SK-N-SH (cell line): ENCODE data around the gene GCLM.
A peak's percentile ranks its signal among the peaks of the same experiment; 100 is the strongest.

ENCODE experiments used
- EZH2phosphoT487 ChIP-seq: fragments of 200-600 bp; sonication (generic); IDR thresholded peaks from 2 replicates; pipeline ENCODE4 v1.6.1; 2017; ENCODE audit warnings: low read depth, mixed run types, mild to moderate bottlenecking, antibody characterized with exemption, moderate library complexity, borderline replicate concordance
- RAD21 ChIP-seq: IDR thresholded peaks from 2 replicates; pipeline ENCODE4 v1.6.1; 2012; ENCODE audit warnings: mild to moderate bottlenecking, low read length
- RFX5 ChIP-seq: IDR thresholded peaks from 2 replicates; pipeline ENCODE4 v1.6.1; 2012; ENCODE audit warnings: mild to moderate bottlenecking, improper control_type of control experiment, low read length
- SMC3 ChIP-seq: IDR thresholded peaks from 2 replicates; pipeline ENCODE4 v1.6.1; 2012; ENCODE audit warnings: low read depth, low read length, improper control_type of control experiment
- TF ChIP-seq, protein P1 (sequence below): fragments of 200-600 bp; sonication (generic); IDR thresholded peaks from 2 replicates; pipeline ENCODE4 v1.6.1; 2017; ENCODE audit warnings: antibody characterized with exemption, mild to moderate bottlenecking, moderate library complexity
- TF ChIP-seq, protein P2 (sequence below): IDR thresholded peaks from 2 replicates; pipeline ENCODE4 v1.4.0; 2012; ENCODE audit warnings: low read depth
- TF ChIP-seq, protein P3 (sequence below): IDR thresholded peaks from 2 replicates; pipeline ENCODE4 v1.6.1; 2012; ENCODE audit warnings: mild to moderate bottlenecking, low read depth, low read length, moderate library complexity

DNA sequence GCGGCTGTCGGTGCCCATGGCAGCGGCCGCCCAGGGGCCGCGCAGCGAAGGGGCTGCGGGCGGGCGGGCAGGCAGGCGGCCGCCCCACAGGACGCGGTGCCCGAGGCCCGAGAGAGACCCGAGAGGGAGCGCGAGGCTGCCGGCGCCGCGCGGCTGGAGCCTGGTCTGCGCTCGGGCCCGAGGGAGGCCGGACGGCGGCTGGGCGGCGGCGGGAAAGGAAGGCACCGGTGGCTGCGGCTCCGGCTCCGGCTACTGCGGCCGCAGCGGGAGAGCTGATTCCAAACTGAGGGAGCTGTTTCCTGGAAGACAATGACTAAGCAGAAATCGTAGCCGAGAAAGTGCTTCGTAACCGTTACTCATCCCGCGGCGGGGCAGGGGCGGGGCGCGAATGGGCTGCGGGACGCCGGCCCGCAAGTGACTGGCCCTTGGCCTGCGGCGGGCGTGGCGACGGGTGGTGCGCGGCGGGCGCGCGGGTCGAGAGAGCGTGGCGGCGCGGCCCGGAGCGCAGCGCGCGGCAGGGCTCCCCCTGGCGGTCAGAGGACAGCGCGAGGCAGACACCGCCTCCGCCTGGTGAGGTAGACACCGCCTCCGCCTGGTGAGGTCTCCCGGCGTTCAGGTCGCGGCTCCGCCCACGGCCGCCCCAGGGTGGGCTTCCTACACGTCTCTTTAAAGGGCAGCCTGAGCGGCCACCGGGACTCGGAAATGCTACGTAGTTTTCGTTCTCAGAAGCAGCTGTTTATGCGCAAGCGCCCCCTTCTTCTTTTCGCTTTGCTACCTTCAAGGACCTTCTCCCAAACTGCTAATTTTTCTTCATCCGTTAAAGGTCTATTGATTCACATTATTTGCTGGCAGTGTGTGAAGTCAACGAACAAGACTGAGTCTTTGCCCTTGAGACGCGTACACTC is at the start of gene GCLM:
- TF ChIP-seq, protein P1, sequence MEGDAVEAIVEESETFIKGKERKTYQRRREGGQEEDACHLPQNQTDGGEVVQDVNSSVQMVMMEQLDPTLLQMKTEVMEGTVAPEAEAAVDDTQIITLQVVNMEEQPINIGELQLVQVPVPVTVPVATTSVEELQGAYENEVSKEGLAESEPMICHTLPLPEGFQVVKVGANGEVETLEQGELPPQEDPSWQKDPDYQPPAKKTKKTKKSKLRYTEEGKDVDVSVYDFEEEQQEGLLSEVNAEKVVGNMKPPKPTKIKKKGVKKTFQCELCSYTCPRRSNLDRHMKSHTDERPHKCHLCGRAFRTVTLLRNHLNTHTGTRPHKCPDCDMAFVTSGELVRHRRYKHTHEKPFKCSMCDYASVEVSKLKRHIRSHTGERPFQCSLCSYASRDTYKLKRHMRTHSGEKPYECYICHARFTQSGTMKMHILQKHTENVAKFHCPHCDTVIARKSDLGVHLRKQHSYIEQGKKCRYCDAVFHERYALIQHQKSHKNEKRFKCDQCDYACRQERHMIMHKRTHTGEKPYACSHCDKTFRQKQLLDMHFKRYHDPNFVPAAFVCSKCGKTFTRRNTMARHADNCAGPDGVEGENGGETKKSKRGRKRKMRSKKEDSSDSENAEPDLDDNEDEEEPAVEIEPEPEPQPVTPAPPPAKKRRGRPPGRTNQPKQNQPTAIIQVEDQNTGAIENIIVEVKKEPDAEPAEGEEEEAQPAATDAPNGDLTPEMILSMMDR: peak; percentile 77
- TF ChIP-seq RFX5: no peak; the same call in 1 of the 2 replicates
- no peak for TF ChIP-seq EZH2phosphoT487
- peak; percentile 57; the same call in 1 of the 2 replicates for TF ChIP-seq SMC3
- TF ChIP-seq, protein P2, sequence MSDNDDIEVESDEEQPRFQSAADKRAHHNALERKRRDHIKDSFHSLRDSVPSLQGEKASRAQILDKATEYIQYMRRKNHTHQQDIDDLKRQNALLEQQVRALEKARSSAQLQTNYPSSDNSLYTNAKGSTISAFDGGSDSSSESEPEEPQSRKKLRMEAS: 0 out of 2 replicates have a peak, but pooled peaks have one; percentile 24
- TF ChIP-seq, protein P3, sequence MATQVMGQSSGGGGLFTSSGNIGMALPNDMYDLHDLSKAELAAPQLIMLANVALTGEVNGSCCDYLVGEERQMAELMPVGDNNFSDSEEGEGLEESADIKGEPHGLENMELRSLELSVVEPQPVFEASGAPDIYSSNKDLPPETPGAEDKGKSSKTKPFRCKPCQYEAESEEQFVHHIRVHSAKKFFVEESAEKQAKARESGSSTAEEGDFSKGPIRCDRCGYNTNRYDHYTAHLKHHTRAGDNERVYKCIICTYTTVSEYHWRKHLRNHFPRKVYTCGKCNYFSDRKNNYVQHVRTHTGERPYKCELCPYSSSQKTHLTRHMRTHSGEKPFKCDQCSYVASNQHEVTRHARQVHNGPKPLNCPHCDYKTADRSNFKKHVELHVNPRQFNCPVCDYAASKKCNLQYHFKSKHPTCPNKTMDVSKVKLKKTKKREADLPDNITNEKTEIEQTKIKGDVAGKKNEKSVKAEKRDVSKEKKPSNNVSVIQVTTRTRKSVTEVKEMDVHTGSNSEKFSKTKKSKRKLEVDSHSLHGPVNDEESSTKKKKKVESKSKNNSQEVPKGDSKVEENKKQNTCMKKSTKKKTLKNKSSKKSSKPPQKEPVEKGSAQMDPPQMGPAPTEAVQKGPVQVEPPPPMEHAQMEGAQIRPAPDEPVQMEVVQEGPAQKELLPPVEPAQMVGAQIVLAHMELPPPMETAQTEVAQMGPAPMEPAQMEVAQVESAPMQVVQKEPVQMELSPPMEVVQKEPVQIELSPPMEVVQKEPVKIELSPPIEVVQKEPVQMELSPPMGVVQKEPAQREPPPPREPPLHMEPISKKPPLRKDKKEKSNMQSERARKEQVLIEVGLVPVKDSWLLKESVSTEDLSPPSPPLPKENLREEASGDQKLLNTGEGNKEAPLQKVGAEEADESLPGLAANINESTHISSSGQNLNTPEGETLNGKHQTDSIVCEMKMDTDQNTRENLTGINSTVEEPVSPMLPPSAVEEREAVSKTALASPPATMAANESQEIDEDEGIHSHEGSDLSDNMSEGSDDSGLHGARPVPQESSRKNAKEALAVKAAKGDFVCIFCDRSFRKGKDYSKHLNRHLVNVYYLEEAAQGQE: peak; percentile 15; the same call in 1 of the 2 replicates
- peak; percentile 53 for TF ChIP-seq RAD21
